GM18505 (cell line): Measurements from ENCODE around the gene USP7.
A peak's percentile ranks its signal among the peaks of the same experiment; 100 is the strongest.

Experiments
- ATAC-seq: cut with Tn5 transposase; IDR thresholded peaks from one replicate; pipeline ENCODE4 v1.9.1; 2021; ENCODE audit not compliant: unreplicated experiment
- POLR2A ChIP-seq: IDR thresholded peaks from 4 replicates; pipeline ENCODE4 v1.6.1; 2011; ENCODE audit warnings: borderline replicate concordance; ENCODE audit not compliant: insufficient read depth, insufficient read length; ENCODE audit errors: extremely low read depth

USP7 gene

GRCh38 chr16:8869212-8869987 lies 94.3 kb downstream of the USP7 start:
- TF ChIP-seq POLR2A, result no peak

GRCh38 chr16:8868416-8869211 lies 95.1 kb downstream of the USP7 start, which contains the start of gene CARHSP1:
Gene CARHSP1 (minus strand): TSS chr16:8869006. CDS start chr16:8859328, 9,678 bp downstream.
- peak; percentile 63 for ATAC-seq
- TF ChIP-seq POLR2A, result peak; percentile 71

More at GRCh38 chr16:8869212-8869987, 94.3 kb downstream of the USP7 start:
- ATAC-seq, result no peak

GRCh38 chr16:8867932-8868415 lies 95.7 kb downstream of the USP7 start:
- TF ChIP-seq POLR2A, result no peak
- ATAC-seq, result no peak

- TF ChIP-seq POLR2A, result no peak
- ATAC-seq, result no peak
These were observed 96.3 kb downstream of the USP7 start for GRCh38 chr16:8867216-8867931.

GRCh38 chr16:8866884-8867215 lies 96.9 kb downstream of the USP7 start:
- ATAC-seq, result no peak
- TF ChIP-seq POLR2A, result no peak

GRCh38 chr16:8866118-8866883 lies 97.4 kb downstream of the USP7 start:
- ATAC-seq, result no peak
- TF ChIP-seq POLR2A, result no peak

GRCh38 chr16:8865145-8865882 lies 98.4 kb downstream of the USP7 start:
- TF ChIP-seq POLR2A, result no peak
- ATAC-seq, result no peak

GRCh38 chr16:8864480-8865110 lies 99.1 kb downstream of the USP7 start:
- ATAC-seq, result no peak
- TF ChIP-seq POLR2A, result no peak

- peak; percentile 9 for TF ChIP-seq POLR2A
- ATAC-seq, result no peak
These were observed 99.9 kb downstream of the USP7 start for GRCh38 chr16:8863594-8864424.

GRCh38 chr16:8862309-8863130 lies 101.2 kb downstream of the USP7 start:
- ATAC-seq, result no peak
- no peak for TF ChIP-seq POLR2A
